Right lobe of liver (tissue), 4 donors: Measurements from ENCODE around the gene HRAS.

ENCODE experiments used
- CTCF ChIP-seq, 4 donors: fragments of 200-600 bp in 3 of 4; fragments of 450-650 bp in 1 of 4; IDR thresholded peaks; one replicate each; pipeline versions ENCODE4 v1.5.1 to v1.8.0; 2016 to 2022; ENCODE audit warnings: antibody characterized with exemption in 4 of 4, mild to moderate bottlenecking in 2 of 4
- POLR2A ChIP-seq: fragments of 450-650 bp; IDR thresholded peaks from one replicate; pipeline ENCODE4 v1.6.1; 2017; ENCODE audit warnings: antibody characterized with exemption, mild to moderate bottlenecking
- donor health status: DM: no; HTN: no; CAD: no.
- donor health status: DM: no; HTN: no; CAD: no.
- donor health status: DM: no; HTN: yes; CAD: no.

GRCh38 chr11:488062-488461, 47.3 kb downstream of the HRAS start:
- TF ChIP-seq CTCF (IDR thresholded peaks at IDR 0.05) (no peak), POLR2A (no peak)
